ENCODE data around the gene VPS33A. TPM values are rescaled to one million over a fixed set of nuclear protein-coding genes. Genes with fewer than 3 reads are reported as not detected.

Gene VPS33A
- total and polyA plus RNA-seq, 7 donors, result 10.3 to 33.6 (median 17.1) TPM

- Histone ChIP-seq H3K36me3 (ENCODE audit: insufficient read depth in 1 of 2, low read depth in 1 of 2) (no peaks in the 10 kb centered on the region), H3K27me3 (ENCODE audit: insufficient read depth in 3 of 3, low read length in 2 of 3) (peaks cover 0 to 21% (median 4%) of the 10 kb centered on the region in 3 donors), H3K4me3 (no peak overlapping the region), H3K27ac (no peak overlapping the region), H3K9me3 (no peaks in the 10 kb centered on the region), H3K4me1 (peaks cover 7% of the 10 kb centered on the region)
- ATAC-seq (peak in 1 of 4 donors; percentile 46), DNase-seq (no peak)
- 25 to 52% (median 48%) methylated on average over 1 of the region's 1 CpG for WGBS, 3 donors
- TF ChIP-seq CTCF (IDR thresholded peaks at IDR 0.05), result no peak
- intact Hi-C loops (cut with DNase I), result loop anchor here in 1 of 2 donors (5.0 kb wide), 1 partner anchor 140 kb away; no protein-coding TSS in a partner anchor
Observed at GRCh38 chr12:122197612-122197966, 68.7 kb downstream of the VPS33A start.

GRCh38 chr12:122195405-122195804 is 70.9 kb downstream of the VPS33A start:
- ATAC-seq, result no peak
- DNase-seq, result no peak
- no peak for TF ChIP-seq CTCF (IDR thresholded peaks at IDR 0.05)
- WGBS, 3 donors, result 88 to 91% (median 88%) methylated on average over 4 of the region's 4 CpGs
- intact Hi-C loops (cut with DNase I), result loop anchor here in 1 of 2 donors (5.0 kb wide), 1 partner anchor 138 kb away; no protein-coding TSS in a partner anchor
- no peak overlapping the region for H3K27ac ChIP-seq
- peaks cover 0 to 5% (median 4%) of the 10 kb centered on the region in 3 donors for H3K27me3 ChIP-seq (ENCODE audit: insufficient read depth in 3 of 3, low read length in 2 of 3)
- no peaks in the 10 kb centered on the region for H3K36me3 ChIP-seq (ENCODE audit: insufficient read depth in 1 of 2, low read depth in 1 of 2)
- H3K9me3 ChIP-seq, result no peaks in the 10 kb centered on the region
- no peak overlapping the region for H3K4me3 ChIP-seq
- peaks cover 7% of the 10 kb centered on the region for H3K4me1 ChIP-seq

- TF ChIP-seq CTCF (IDR thresholded peaks at IDR 0.05), result no peak
- intact Hi-C loops (cut with DNase I), result loop anchor here in 1 of 2 donors (5.0 kb wide), 1 partner anchor 138 kb away; no protein-coding TSS in a partner anchor
- H3K9me3 ChIP-seq, result no peaks in the 10 kb centered on the region
- peaks cover 7% of the 10 kb centered on the region for H3K4me1 ChIP-seq
- peaks cover 0 to 2% (median 1%) of the 10 kb centered on the region in 3 donors for H3K27me3 ChIP-seq (ENCODE audit: insufficient read depth in 3 of 3, low read length in 2 of 3)
- no peaks in the 10 kb centered on the region for H3K36me3 ChIP-seq (ENCODE audit: insufficient read depth in 1 of 2, low read depth in 1 of 2)
- no peak overlapping the region for H3K4me3 ChIP-seq
- 64 to 81% (median 76%) methylated on average over 1 of the region's 1 CpG for WGBS, 3 donors
- no peak for ATAC-seq
- no peak for DNase-seq
- no peak overlapping the region for H3K27ac ChIP-seq
Observed at GRCh38 chr12:122194804-122195203, 71.5 kb downstream of the VPS33A start.

- WGBS, 3 donors, result 84 to 85% (median 84%) methylated on average over 11 of the region's 11 CpGs
- no peak overlapping the region for H3K27ac ChIP-seq
- H3K27me3 ChIP-seq (ENCODE audit: insufficient read depth in 3 of 3, low read length in 2 of 3), result no peaks in the 10 kb centered on the region
- intact Hi-C loops (cut with DNase I), result no loop called here
- TF ChIP-seq CTCF (IDR thresholded peaks at IDR 0.05), result no peak
- H3K4me3 ChIP-seq, result no peak overlapping the region
- ATAC-seq (no peak), DNase-seq (no peak)
- no peaks in the 10 kb centered on the region for H3K9me3 ChIP-seq
- H3K4me1 ChIP-seq, result peaks cover under 1% of the 10 kb centered on the region
- no peaks in the 10 kb centered on the region for H3K36me3 ChIP-seq (ENCODE audit: insufficient read depth in 1 of 2, low read depth in 1 of 2)
Observed at GRCh38 chr12:122192441-122192840, 73.9 kb downstream of the VPS33A start.
